Psoas muscle (tissue), 8 donors: ENCODE measurements around the gene SSH2. TPM values are rescaled to one million over a fixed set of nuclear protein-coding genes. Genes with fewer than 3 reads are reported as not detected.

Experiments used
- ATAC-seq, 4 donors: fragments of 200-7000 bp; cut with Tn5 transposase; one replicate each; pipeline ENCODE4 v1.9.1; 2020; ENCODE audit warnings: moderate library complexity in 3 of 4, mild to moderate bottlenecking in 2 of 4
- DNase-seq, 2 donors: peaks; one replicate each; pipeline ENCODE4 v3.0.0-alpha.2; 2020
- H3K27ac ChIP-seq: fragments of 200-600 bp; one replicate; pipeline ENCODE4 v1.8.0; 2022
- H3K27me3 ChIP-seq, 3 donors: fragments of 200-600 bp in 1 of 3; one replicate each; pipeline versions ENCODE4 v1.6.1 to v1.8.0; 2013 to 2022; ENCODE audit warnings: low read length in 2 of 3, mild to moderate bottlenecking in 2 of 3, moderate library complexity in 1 of 3; ENCODE audit not compliant: insufficient read depth in 3 of 3
- H3K36me3 ChIP-seq, 2 donors: fragments of 200-600 bp in 1 of 2; one replicate each; pipeline versions ENCODE4 v1.6.1 to v1.8.0; 2013 to 2022; ENCODE audit warnings: low read depth in 1 of 2, mild to moderate bottlenecking in 1 of 2, moderate library complexity in 1 of 2; ENCODE audit not compliant: insufficient read depth in 1 of 2
- H3K4me1 ChIP-seq: fragments of 200-600 bp; one replicate; pipeline ENCODE4 v1.8.0; 2022
- H3K4me3 ChIP-seq: fragments of 200-600 bp; one replicate; pipeline ENCODE4 v1.8.0; 2022; ENCODE audit warnings: mild to moderate bottlenecking
- H3K9me3 ChIP-seq: fragments of 200-600 bp; one replicate; pipeline ENCODE4 v1.8.0; 2022
- CTCF ChIP-seq: fragments of 200-600 bp; IDR thresholded peaks from one replicate; pipeline ENCODE4 v1.8.0; 2022; ENCODE audit warnings: antibody characterized with exemption
- WGBS, 3 donors: extraction: QIAGEN DNeasy Blood & Tissue Kit; methylation state at CpG; one replicate each; pipeline versions ENCODE4 v1.1.6 to v1.1.7; 2013; 5-methylcytosine and 5-hydroxymethylcytosine counted together
- intact Hi-C, 2 donors: fragments of 100-400 bp; cut with DNase I; formaldehyde crosslinking; loops; one replicate each; pipeline versions ENCODE4 v1.11.0 to v1.14.2; 2022
- long read RNA-seq, 2 donors: library from polyadenylated mRNA; unstranded; transcript quantifications; one replicate each; pipeline ENCODE4 v2.0.0, GENCODE V29; 2021
- polyA plus RNA-seq, 3 donors: library from polyadenylated mRNA; stranded (reverse); fragments of 200-250 nt; gene quantifications; one replicate each; pipeline ENCODE4 v1.2.3, GENCODE V29; 2013
- total RNA-seq, 4 donors: library from RNA; stranded (reverse); fragmentation: NEBNext Ultra II Directional in 2 of 4; extraction: Animal tissue kit (Norgen Biotek cat#: 25700) in 2 of 4; gene quantifications; one replicate each; pipeline versions ENCODE4 v1.2.1 to v1.2.4, GENCODE V29; 2021 to 2023
- donor health status: healthy with polysubstance abuse.
- donor health status: DM: no; HTN: no; CAD: no; lungs with moderate emphysema.
- donor health status: Bipolar disorder and iron deficiency.
- donor health status: healthy.
- donor health status: DM: yes; HTN: yes; CAD: no.
- donor health status: DM: no; HTN: no; CAD: no.
- donor health status: DM: no; HTN: no; CAD: no.
- donor health status: DM: yes; HTN: yes; CAD: no.

SSH2 gene, protein sequence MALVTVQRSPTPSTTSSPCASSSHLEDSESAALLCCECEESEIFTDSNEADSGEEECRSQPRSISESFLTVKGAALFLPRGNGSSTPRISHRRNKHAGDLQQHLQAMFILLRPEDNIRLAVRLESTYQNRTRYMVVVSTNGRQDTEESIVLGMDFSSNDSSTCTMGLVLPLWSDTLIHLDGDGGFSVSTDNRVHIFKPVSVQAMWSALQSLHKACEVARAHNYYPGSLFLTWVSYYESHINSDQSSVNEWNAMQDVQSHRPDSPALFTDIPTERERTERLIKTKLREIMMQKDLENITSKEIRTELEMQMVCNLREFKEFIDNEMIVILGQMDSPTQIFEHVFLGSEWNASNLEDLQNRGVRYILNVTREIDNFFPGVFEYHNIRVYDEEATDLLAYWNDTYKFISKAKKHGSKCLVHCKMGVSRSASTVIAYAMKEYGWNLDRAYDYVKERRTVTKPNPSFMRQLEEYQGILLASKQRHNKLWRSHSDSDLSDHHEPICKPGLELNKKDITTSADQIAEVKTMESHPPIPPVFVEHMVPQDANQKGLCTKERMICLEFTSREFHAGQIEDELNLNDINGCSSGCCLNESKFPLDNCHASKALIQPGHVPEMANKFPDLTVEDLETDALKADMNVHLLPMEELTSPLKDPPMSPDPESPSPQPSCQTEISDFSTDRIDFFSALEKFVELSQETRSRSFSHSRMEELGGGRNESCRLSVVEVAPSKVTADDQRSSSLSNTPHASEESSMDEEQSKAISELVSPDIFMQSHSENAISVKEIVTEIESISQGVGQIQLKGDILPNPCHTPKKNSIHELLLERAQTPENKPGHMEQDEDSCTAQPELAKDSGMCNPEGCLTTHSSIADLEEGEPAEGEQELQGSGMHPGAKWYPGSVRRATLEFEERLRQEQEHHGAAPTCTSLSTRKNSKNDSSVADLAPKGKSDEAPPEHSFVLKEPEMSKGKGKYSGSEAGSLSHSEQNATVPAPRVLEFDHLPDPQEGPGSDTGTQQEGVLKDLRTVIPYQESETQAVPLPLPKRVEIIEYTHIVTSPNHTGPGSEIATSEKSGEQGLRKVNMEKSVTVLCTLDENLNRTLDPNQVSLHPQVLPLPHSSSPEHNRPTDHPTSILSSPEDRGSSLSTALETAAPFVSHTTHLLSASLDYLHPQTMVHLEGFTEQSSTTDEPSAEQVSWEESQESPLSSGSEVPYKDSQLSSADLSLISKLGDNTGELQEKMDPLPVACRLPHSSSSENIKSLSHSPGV (N-terminal part only)
- total RNA-seq: 100 to 1,000 TPM; 107 to 168 (median 140) TPM
- polyA plus RNA-seq: 10 to 100 TPM; 28.0 to 67.4 (median 43.4) TPM
- long read RNA-seq, donor 1, partial matches to known transcripts: 2 of 35 reads
- long read RNA-seq, donor 1, other reads (novel, unspliced or antisense): 28 of 35 reads
- long read RNA-seq, donor 2, partial matches to known transcripts: 9 of 88 reads
- long read RNA-seq, donor 2, other reads (novel, unspliced or antisense): 75 of 88 reads

DNA sequence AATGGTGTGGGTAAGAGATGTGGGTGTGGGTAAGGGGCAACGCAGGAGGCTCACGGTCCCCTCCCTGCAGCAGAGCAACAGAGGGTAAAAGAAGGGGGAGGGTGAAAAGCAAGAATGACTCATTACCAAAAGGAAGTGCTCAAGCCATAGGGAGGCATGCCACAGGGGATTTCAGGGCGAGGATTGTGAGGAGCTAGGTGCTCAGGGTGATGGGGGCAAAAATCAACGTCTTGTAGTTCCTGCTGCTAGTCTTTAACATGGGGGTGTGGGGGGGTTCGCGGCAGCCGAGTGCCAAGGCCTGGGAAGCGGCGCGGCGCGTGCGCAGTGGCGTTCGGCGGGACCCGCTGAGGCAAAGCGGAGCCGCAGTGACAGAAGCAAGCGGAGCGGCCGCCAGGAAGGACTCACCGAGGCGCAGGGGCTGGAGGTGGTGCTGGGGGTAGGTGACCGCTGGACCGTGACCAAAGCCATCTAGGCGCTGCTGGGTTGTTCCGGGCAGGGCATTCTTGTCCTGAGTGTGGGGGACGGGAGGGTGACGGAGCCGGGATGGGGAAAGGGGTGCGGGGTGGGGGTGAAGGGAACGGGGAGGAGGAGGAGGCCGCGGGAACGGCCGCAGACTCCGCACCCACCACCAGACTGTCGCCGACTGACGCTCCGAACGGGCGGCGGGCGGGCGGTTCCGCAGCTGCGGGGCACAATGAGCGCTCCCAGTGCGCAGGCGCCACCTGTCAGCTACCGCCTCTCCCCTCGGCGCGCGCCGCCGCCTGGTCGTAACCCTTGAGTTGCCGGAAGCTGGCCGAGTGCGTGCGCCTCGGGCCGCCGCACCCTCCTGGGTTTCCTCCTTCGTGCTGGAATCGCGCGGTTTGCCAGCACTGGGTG is at the start of gene SSH2:
Gene SSH2 (minus strand): TSS at position 696 of the 876 bp plus-strand sequence. CDS start 228 bp downstream, at position 468.
- no peak for TF ChIP-seq CTCF
- no peaks in the 10 kb centered on the region for H3K9me3 ChIP-seq
- H3K27me3 ChIP-seq: no peaks in the 10 kb centered on the region
- ATAC-seq (peak; percentile 94 to 96 (median 96)), DNase-seq (peak; percentile 89 to 93)
- WGBS, 3 donors: 0 to 1% (median 0%) methylated on average over 36 to 71 of the region's 71 CpGs
- H3K27ac ChIP-seq: peak within 1 kb of the TSS; percentile 90
- peaks cover 37% of the 10 kb centered on the region for H3K4me1 ChIP-seq
- peaks cover 0 to 8% of the 10 kb centered on the region in 2 donors for H3K36me3 ChIP-seq
- intact Hi-C loops: loop anchor here (2.0 to 10.0 kb wide), 5 partner anchors 65 to 345 kb away; partner anchors contain the start of genes CORO6 (in 1 of the 2) and GIT1 (in 1 of the 2)
- peak within 1 kb of the TSS; percentile 75 for H3K4me3 ChIP-seq

DNA sequence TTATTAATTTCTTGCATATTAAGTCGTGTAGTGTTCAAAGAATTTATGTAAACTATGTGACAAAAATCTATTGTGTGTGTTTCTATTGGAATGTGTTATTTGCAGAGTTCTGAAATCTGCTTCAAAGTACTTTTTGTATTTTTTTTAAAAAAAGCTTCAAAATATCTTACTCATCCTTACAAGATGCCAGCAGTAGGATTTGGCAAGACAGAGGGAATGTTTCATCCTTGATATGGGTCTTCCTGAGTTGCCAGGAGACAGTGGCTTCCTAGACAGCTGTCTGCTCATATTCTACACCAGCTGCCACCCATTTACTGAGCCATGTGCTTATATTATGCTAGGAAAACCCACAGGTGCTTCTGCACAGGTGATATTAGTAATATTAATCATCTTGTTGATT is 47.8 kb upstream of the SSH2 start:
- no peaks in the 10 kb centered on the region for H3K36me3 ChIP-seq
- intact Hi-C loops: no loop called here
- H3K4me1 ChIP-seq: no peaks in the 10 kb centered on the region
- 38 to 43% (median 38%) methylated on average over 1 of the region's 1 CpG for WGBS, 3 donors
- no peak overlapping the region for H3K4me3 ChIP-seq
- ATAC-seq (no peak), DNase-seq (no peak)
- TF ChIP-seq CTCF: no peak
- H3K27me3 ChIP-seq: no peaks in the 10 kb centered on the region
- no peaks in the 10 kb centered on the region for H3K9me3 ChIP-seq
- no peak overlapping the region for H3K27ac ChIP-seq

- intact Hi-C loops: no loop called here
- Histone ChIP-seq H3K4me1 (no peaks in the 10 kb centered on the region), H3K4me3 (no peak overlapping the region), H3K36me3 (no peaks in the 10 kb centered on the region), H3K27me3 (no peaks in the 10 kb centered on the region), H3K27ac (no peak overlapping the region), H3K9me3 (no peaks in the 10 kb centered on the region)
- WGBS, 3 donors: 96 to 98% (median 97%) methylated on average over 3 of the region's 3 CpGs
- TF ChIP-seq CTCF: no peak
- no peak for ATAC-seq
- DNase-seq: no peak
Observed at GRCh38 chr17:29973005-29973404, 43.0 kb upstream of the SSH2 start.
